Mucosa of stomach (tissue), 1 donor: Measurements from ENCODE around the gene HIPK4.
"Not testable (repeated sequence)": the region's sequence is repeated elsewhere in the genome, so short reads cannot be mapped to it uniquely, and the experiment has no call there.

Source experiments
- H3K27me3 ChIP-seq: one replicate; pipeline ENCODE4 v1.7.0; 2013; ENCODE audit warnings: mild to moderate bottlenecking, low read length; ENCODE audit not compliant: control insufficient read depth, insufficient read depth
- H3K36me3 ChIP-seq: one replicate; pipeline ENCODE4 v1.7.0; 2013; ENCODE audit warnings: low read length; ENCODE audit not compliant: control insufficient read depth, insufficient read depth
- H3K4me1 ChIP-seq: one replicate; pipeline ENCODE4 v1.7.0; 2013; ENCODE audit warnings: mild to moderate bottlenecking, low read length; ENCODE audit not compliant: control insufficient read depth, insufficient read depth
- H3K4me3 ChIP-seq: one replicate; pipeline ENCODE4 v1.7.0; 2013; ENCODE audit warnings: low read length
- H3K9ac ChIP-seq: one replicate; pipeline ENCODE4 v1.7.0; 2013; ENCODE audit warnings: mild to moderate bottlenecking, low read length, moderate library complexity
- H3K9me3 ChIP-seq: one replicate; pipeline ENCODE4 v1.7.0; 2013; ENCODE audit warnings: mild to moderate bottlenecking, low read length, moderate library complexity; ENCODE audit not compliant: control insufficient read depth
- donor health status: Pancreatic carcinoma.

The HIPK4 gene

GRCh38 chr19:40383668-40384248 is 6.2 kb downstream of the HIPK4 start:
- H3K27me3 ChIP-seq: no peaks in the 10 kb centered on the region
- no peak overlapping the region for H3K9ac ChIP-seq
- no peaks in the 10 kb centered on the region for H3K9me3 ChIP-seq
- H3K36me3 ChIP-seq: peaks cover 2% of the 10 kb centered on the region
- H3K4me1 ChIP-seq: no peaks in the 10 kb centered on the region
- no peak overlapping the region for H3K4me3 ChIP-seq

- H3K27me3 ChIP-seq: no peaks in the 10 kb centered on the region
- H3K4me3 ChIP-seq: no peak overlapping the region
- H3K9me3 ChIP-seq: no peaks in the 10 kb centered on the region
- no peak overlapping the region for H3K9ac ChIP-seq
- H3K4me1 ChIP-seq: no peaks in the 10 kb centered on the region
- H3K36me3 ChIP-seq: peaks cover 4% of the 10 kb centered on the region
Observed at GRCh38 chr19:40381321-40381720, 8.7 kb downstream of the HIPK4 start.

- H3K9ac ChIP-seq: no peak overlapping the region
Observed at GRCh38 chr19:40380199-40381037, 9.6 kb downstream of the HIPK4 start.

GRCh38 chr19:40379446-40380198 is 10.4 kb downstream of the HIPK4 start:
- no peak overlapping the region for H3K4me3 ChIP-seq
- no peak overlapping the region for H3K9ac ChIP-seq
- H3K4me1 ChIP-seq: no peaks in the 10 kb centered on the region
- H3K9me3 ChIP-seq: no peaks in the 10 kb centered on the region
- no peaks in the 10 kb centered on the region for H3K27me3 ChIP-seq
- H3K36me3 ChIP-seq: peaks cover 4% of the 10 kb centered on the region

More at GRCh38 chr19:40380199-40381037, 9.6 kb downstream of the HIPK4 start:
- H3K27me3 ChIP-seq: no peaks in the 10 kb centered on the region
- H3K4me1 ChIP-seq: no peaks in the 10 kb centered on the region
- H3K4me3 ChIP-seq: no peak overlapping the region
- H3K9me3 ChIP-seq: no peaks in the 10 kb centered on the region
- H3K36me3 ChIP-seq: peaks cover 4% of the 10 kb centered on the region

GRCh38 chr19:40378509-40378908 is 11.5 kb downstream of the HIPK4 start:
- Histone ChIP-seq H3K4me1 (no peaks in the 10 kb centered on the region), H3K9ac (no peak overlapping the region), H3K36me3 (peaks cover 11% of the 10 kb centered on the region)

GRCh38 chr19:40377876-40378385 is 12.1 kb downstream of the HIPK4 start:
- Histone ChIP-seq H3K4me3 (no peak overlapping the region), H3K36me3 (peaks cover 11% of the 10 kb centered on the region), H3K9ac (no peak overlapping the region), H3K4me1 (no peaks in the 10 kb centered on the region), H3K27me3 (no peaks in the 10 kb centered on the region), H3K9me3 (no peaks in the 10 kb centered on the region)

More at GRCh38 chr19:40378509-40378908, 11.5 kb downstream of the HIPK4 start:
- Histone ChIP-seq H3K9me3 (no peaks in the 10 kb centered on the region), H3K4me3 (no peak overlapping the region), H3K27me3 (no peaks in the 10 kb centered on the region)

GRCh38 chr19:40376286-40376862 is 13.6 kb downstream of the HIPK4 start:
- no peak overlapping the region for H3K9ac ChIP-seq
- H3K27me3 ChIP-seq: no peaks in the 10 kb centered on the region
- no peaks in the 10 kb centered on the region for H3K4me1 ChIP-seq
- no peak overlapping the region for H3K4me3 ChIP-seq
- H3K36me3 ChIP-seq: peaks cover 15% of the 10 kb centered on the region
- H3K9me3 ChIP-seq: no peaks in the 10 kb centered on the region

GRCh38 chr19:40374084-40374483 is 15.9 kb downstream of the HIPK4 start:
- Histone ChIP-seq H3K9ac (no peak overlapping the region), H3K4me3 (no peak overlapping the region), H3K9me3 (no peaks in the 10 kb centered on the region), H3K4me1 (no peaks in the 10 kb centered on the region), H3K36me3 (peaks cover 15% of the 10 kb centered on the region), H3K27me3 (no peaks in the 10 kb centered on the region)

- H3K4me3 ChIP-seq: no peak overlapping the region
Observed at GRCh38 chr19:40371802-40372122, 18.2 kb downstream of the HIPK4 start.

GRCh38 chr19:40370997-40371801 is 18.8 kb downstream of the HIPK4 start:
- H3K27me3 ChIP-seq: no peaks in the 10 kb centered on the region
- H3K36me3 ChIP-seq: peaks cover 11% of the 10 kb centered on the region

More at GRCh38 chr19:40371802-40372122, 18.2 kb downstream of the HIPK4 start:
- Histone ChIP-seq H3K9ac (no peak overlapping the region), H3K27me3 (no peaks in the 10 kb centered on the region), H3K9me3 (no peaks in the 10 kb centered on the region), H3K36me3 (peaks cover 11% of the 10 kb centered on the region), H3K4me1 (no peaks in the 10 kb centered on the region)

GRCh38 chr19:40370253-40370652 is 19.7 kb downstream of the HIPK4 start:
- H3K4me3 ChIP-seq, H3K9ac ChIP-seq, H3K4me1 ChIP-seq, H3K27me3 ChIP-seq, H3K9me3 ChIP-seq: not testable (repeated sequence)
- peaks cover 11% of the 10 kb centered on the region for H3K36me3 ChIP-seq

More at GRCh38 chr19:40370997-40371801, 18.8 kb downstream of the HIPK4 start:
- H3K4me3 ChIP-seq: no peak overlapping the region
- no peaks in the 10 kb centered on the region for H3K9me3 ChIP-seq
- H3K4me1 ChIP-seq: no peaks in the 10 kb centered on the region
- no peak overlapping the region for H3K9ac ChIP-seq
